GM18873 (cell line): ENCODE measurements around the gene BHLHE23.

ENCODE experiments used
- ATAC-seq: cut with Tn5 transposase; IDR thresholded peaks from one replicate; pipeline ENCODE4 v1.9.1; 2021; ENCODE audit warnings: mild to moderate bottlenecking, moderate library complexity, moderate number of reproducible peaks; ENCODE audit not compliant: unreplicated experiment, low FRiP score

Gene BHLHE23

GRCh38 chr20:62975812-62976508 is 30.8 kb downstream of the BHLHE23 start:
- no peak for ATAC-seq

DNA sequence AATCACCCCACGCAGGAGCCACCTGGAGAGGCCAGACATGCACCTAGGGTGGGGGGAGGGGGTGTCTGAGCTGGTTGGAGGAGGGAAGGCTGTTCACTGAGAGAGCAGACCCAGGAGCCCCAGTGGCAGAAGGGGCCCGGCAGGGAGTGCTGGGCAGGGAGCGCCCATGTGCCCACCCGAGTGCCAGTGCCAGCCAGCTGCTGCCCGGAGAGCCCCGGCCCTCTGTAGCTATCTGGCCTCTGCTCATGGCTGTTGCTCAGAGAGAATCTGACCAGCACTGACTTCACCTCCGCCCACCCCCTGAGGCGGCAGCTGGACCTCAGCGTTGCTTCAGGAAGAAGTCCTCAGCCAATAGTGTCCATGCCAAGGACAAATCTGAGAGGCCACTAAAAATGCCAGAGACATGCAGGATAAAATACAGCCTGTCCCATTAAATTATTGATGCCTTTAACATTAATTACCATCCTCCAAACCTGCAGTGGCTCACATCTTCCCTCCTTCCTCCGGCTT is 31.5 kb downstream of the BHLHE23 start:
- ATAC-seq: no peak

- ATAC-seq: no peak
These were observed 33.7 kb downstream of the BHLHE23 start for GRCh38 chr20:62972845-62973745.

DNA sequence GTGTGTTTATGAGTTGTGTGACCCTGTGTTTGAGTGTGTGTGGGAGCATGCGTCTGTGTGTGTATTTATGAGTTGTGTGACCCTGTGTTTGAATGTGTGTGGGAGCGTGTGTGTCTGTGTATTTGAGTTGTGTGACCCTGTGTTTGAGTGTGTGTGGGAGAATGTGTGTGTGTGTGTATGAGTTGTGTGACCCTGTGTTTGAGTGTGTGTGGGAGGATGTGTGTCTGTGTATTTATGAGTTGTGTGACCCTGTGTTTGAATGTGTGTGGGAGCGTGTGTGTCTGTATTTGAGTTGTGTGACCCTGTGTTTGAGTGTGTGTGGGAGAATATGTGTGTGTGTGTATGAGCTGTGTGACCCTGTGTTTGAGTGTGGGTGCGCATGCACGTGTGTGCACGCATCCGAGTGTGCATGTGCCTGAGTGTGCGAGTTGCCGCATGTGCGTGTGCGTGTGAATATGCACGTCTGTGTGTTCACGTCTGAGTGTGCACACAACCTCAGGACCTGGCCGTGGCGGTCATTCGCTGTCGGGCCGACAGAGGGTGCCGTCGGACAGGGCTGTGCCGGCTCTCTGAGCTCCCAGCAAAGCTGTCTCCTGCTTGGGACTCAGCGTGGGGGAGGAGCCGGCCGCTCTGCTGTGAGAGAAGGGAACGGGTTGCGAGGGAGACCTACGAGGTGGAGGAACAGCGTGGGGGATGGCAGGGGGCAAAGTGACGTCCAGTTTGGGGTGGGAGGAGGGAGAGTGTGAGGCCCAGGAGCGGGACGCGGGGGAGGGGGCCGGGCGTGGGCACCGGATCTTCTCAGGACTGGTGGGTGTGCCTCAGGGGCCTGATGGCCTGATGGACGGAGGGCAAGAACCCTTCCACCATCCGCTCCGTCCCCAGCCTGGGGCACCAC is 34.6 kb downstream of the BHLHE23 start:
- ATAC-seq: peak; percentile 41

GRCh38 chr20:62971211-62971949 is 35.4 kb downstream of the BHLHE23 start:
- no peak for ATAC-seq

- no peak for ATAC-seq
These were observed 36.2 kb downstream of the BHLHE23 start for GRCh38 chr20:62970307-62971210.

DNA sequence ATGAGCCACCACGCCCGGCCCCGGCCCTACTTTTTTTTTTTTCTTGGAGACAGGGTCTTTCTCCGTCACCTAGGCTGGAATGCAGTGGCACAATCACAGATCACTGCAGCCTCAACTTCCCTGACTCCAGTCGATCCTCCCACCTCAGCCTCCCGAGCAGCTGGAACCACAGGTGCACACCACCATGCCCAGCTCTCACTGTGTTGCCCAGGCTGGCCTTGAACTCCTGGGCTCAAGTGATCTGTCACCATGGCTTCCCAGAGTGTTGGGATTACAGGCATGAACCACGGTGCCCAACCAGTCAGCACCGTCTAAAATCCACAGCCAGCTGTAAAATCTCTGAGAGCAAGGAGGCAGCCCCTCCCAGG is 36.8 kb downstream of the BHLHE23 start:
- no peak for ATAC-seq

- no peak for ATAC-seq
These were observed 37.5 kb downstream of the BHLHE23 start for GRCh38 chr20:62969179-62969760.

GRCh38 chr20:62968378-62969178 is 38.2 kb downstream of the BHLHE23 start:
- no peak for ATAC-seq

GRCh38 chr20:62967628-62968351 is 39.0 kb downstream of the BHLHE23 start:
- no peak for ATAC-seq

DNA sequence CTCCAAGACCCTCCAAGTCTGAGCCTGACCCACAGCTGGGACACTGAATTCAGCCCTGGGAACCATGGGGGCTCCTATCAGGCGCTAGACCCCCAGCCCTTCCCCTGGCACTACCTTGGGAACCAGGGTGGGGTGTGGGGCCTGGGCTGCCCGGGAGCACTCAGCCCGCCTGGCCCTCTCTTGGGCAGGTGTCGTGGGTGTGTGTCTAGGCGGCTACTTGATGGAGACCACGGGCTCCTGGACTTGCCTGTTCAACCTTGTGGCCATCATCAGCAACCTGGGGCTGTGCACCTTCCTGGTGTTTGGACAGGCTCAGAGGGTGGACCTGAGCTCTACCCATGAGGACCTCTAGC is 39.6 kb downstream of the BHLHE23 start:
- no peak for ATAC-seq

- ATAC-seq: no peak
These were observed 40.3 kb downstream of the BHLHE23 start for GRCh38 chr20:62966212-62967148.

DNA sequence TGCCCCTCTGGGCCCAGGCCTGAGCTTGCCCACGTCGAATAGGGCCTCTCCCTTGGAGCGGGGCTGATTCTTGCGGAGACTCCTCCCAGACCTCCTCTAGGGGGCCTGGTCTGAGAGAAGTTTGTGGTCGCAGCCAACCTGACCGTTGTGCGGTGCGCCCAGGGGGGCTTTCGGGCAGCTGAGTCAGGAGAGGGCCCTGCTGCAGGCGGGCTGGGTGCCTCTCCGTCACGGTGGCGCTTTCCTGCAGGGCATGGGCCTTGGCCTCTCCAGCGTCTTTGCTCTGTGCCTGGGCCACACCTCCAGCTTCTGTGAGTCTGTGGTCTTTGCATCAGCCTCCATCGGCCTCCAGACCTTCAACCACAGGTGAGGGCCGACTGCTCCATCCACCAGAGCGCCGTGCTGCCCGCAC is 41.4 kb downstream of the BHLHE23 start:
- no peak for ATAC-seq

DNA sequence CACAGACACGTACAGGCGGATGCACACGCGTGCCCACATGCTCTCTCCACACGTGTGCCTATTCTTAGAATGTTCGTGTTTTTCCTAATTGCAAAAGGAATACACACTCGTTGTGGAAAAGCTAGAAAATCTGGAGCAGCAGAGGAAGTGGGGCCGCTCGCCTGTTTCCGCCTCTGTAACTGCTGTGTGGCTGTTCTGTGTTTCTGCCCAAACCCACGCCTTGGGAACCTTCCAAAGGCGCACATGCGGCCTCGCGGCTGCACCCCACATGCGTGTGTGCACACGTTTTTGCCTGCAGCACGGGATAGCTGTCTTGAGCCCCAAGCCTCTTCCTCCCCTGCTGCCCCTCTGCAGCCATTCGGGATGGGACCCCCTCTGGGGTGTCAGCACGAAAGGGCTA is 42.1 kb downstream of the BHLHE23 start:
- no peak for ATAC-seq

DNA sequence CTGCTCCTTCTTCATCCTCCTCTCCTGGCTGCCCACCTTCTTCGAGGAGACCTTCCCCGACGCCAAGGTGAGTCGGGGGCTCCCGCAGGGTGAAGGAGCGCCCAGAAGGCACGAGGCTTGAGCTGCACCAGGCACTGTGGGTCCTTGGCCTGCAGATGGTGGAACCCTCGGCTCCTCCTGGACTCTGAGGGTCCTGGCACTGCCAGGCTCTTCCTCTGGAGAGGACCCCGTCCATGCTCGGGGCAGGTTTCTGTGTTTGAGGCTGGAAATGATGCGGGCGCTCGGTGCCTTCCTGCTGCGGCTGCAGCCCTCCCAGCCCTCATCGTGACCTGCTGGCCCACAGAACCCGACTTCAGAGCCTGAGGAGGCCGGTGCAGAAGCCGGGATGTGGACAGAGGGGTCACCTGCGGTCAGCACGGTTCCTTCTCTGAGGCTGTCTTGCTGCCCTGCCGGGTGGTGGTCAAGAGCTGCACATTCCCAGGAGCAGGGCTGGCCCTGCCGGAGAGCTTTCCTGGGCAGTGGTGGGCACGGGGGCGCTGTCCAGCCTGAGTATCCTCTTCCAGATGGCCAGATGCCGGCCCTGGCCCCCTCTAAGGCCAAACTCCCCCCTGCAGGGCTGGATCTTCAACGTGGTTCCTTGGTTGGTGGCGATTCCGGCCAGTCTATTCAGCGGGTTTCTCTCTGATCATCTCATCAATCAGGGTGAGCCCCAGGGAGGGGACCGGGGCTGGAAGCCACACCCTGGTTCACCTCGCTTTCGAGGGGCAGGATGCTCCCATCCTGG is 43.0 kb downstream of the BHLHE23 start:
- ATAC-seq: no peak
